ENCODE results near the gene CHST11. TPM values are rescaled to one million over a fixed set of nuclear protein-coding genes. Genes with fewer than 3 reads are reported as not detected.
A peak's percentile ranks its signal among the peaks of the same experiment; 100 is the strongest.
"Not testable (repeated sequence)": the region's sequence is repeated elsewhere in the genome, so short reads cannot be mapped to it uniquely, and the experiment has no call there.

The CHST11 gene
- total RNA-seq, 2 experiments from 2014 or later = 53.4 to 53.6 TPM

- ATAC-seq (ENCODE audit: poor library complexity) (no peak), DNase-seq (no peak)
- intact Hi-C loops (cut with DNase I, micrococcal nuclease) = no loop called here
- peaks cover 36% of the 10 kb centered on the region for H3K4me1 ChIP-seq (ENCODE audit: insufficient read depth, low read length)
- H3K27me3 ChIP-seq (ENCODE audit: control insufficient read depth in 1 of 2, insufficient read depth in 2 of 2, low read length in 2 of 2) = no peaks in the 10 kb centered on the region
- H3K36me3 ChIP-seq (ENCODE audit: insufficient read depth, low read length) = no peaks in the 10 kb centered on the region
- Mint-ChIP-seq H3K4me1 (ENCODE audit: low read depth) (peaks cover 67% of the 10 kb centered on the region), H3K27me3 (no peaks in the 10 kb centered on the region), H3K9me3 (no peaks in the 10 kb centered on the region), H3K4me3 (no peak overlapping the region), H3K27ac (no peak overlapping the region), H3K36me3 (ENCODE audit: low read depth) (peaks cover 18% of the 10 kb centered on the region)
- CTCF ChIA-PET = interaction anchor here (0.9 kb wide), 1 partner anchor 10 kb away, joined by 3 read pairs; no protein-coding TSS in a partner anchor
- no peak for TF ChIP-seq CTCF (IDR thresholded peaks at IDR 0.05)
- H3K4me3 ChIP-seq (ENCODE audit: low read length) = no peak overlapping the region
- POLR2A ChIA-PET = no interaction called here
- no peaks in the 10 kb centered on the region for H3K9me3 ChIP-seq (ENCODE audit: control insufficient read depth in 1 of 2, insufficient read depth in 1 of 2, low read length in 2 of 2)
- no peak overlapping the region for H3K27ac ChIP-seq (ENCODE audit: low read depth in 1 of 2, low read length in 2 of 2)
These were observed 114.6 kb downstream of the CHST11 start for GRCh38 chr12:104571328-104571727.

GRCh38 chr12:104574353-104574752 is 117.6 kb downstream of the CHST11 start:
- H3K27ac ChIP-seq (ENCODE audit: low read depth in 1 of 2, low read length in 2 of 2); H3K27me3 ChIP-seq (ENCODE audit: control insufficient read depth in 1 of 2, insufficient read depth in 2 of 2, low read length in 2 of 2); H3K4me3 Mint-ChIP-seq; CTCF ChIA-PET; POLR2A ChIA-PET; intact Hi-C loops (cut with DNase I, micrococcal nuclease); H3K27ac Mint-ChIP-seq; H3K27me3 Mint-ChIP-seq; H3K9me3 ChIP-seq (ENCODE audit: control insufficient read depth in 1 of 2, insufficient read depth in 1 of 2, low read length in 2 of 2); H3K36me3 ChIP-seq (ENCODE audit: insufficient read depth, low read length); ATAC-seq (ENCODE audit: poor library complexity); DNase-seq; H3K4me3 ChIP-seq (ENCODE audit: low read length); H3K9me3 Mint-ChIP-seq: not testable (repeated sequence)
- Mint-ChIP-seq H3K36me3 (ENCODE audit: low read depth) (peaks cover 16% of the 10 kb centered on the region), H3K4me1 (ENCODE audit: low read depth) (peaks cover 65% of the 10 kb centered on the region)
- peaks cover 41% of the 10 kb centered on the region for H3K4me1 ChIP-seq (ENCODE audit: insufficient read depth, low read length)

GRCh38 chr12:104574758-104575157 is 118.0 kb downstream of the CHST11 start:
- peaks cover 41% of the 10 kb centered on the region for H3K4me1 ChIP-seq (ENCODE audit: insufficient read depth, low read length)
- H3K4me3 Mint-ChIP-seq; H3K27ac Mint-ChIP-seq; POLR2A ChIA-PET; H3K9me3 Mint-ChIP-seq; H3K27me3 Mint-ChIP-seq; H3K27me3 ChIP-seq (ENCODE audit: control insufficient read depth in 1 of 2, insufficient read depth in 2 of 2, low read length in 2 of 2); H3K27ac ChIP-seq (ENCODE audit: low read depth in 1 of 2, low read length in 2 of 2); intact Hi-C loops (cut with DNase I, micrococcal nuclease); ATAC-seq (ENCODE audit: poor library complexity); H3K4me3 ChIP-seq (ENCODE audit: low read length); H3K9me3 ChIP-seq (ENCODE audit: control insufficient read depth in 1 of 2, insufficient read depth in 1 of 2, low read length in 2 of 2); H3K36me3 ChIP-seq (ENCODE audit: insufficient read depth, low read length): not testable (repeated sequence)
- DNase-seq = peak in 2 of 14 experiments; percentile 15 to 36
- H3K36me3 Mint-ChIP-seq (ENCODE audit: low read depth) = peaks cover 16% of the 10 kb centered on the region
- H3K4me1 Mint-ChIP-seq (ENCODE audit: low read depth) = peaks cover 65% of the 10 kb centered on the region
- CTCF ChIA-PET = interaction anchor here (0.9 kb wide), 1 partner anchor 193 kb away, joined by 4 read pairs; no protein-coding TSS in a partner anchor

GRCh38 chr12:104575442-104576186 is 118.9 kb downstream of the CHST11 start:
- ChIA-PET POLR2A (no interaction called here), CTCF (interaction anchor here (0.9 kb wide), 1 partner anchor 194 kb away, joined by 4 read pairs; no protein-coding TSS in a partner anchor)
- no peak for DNase-seq
- Histone ChIP-seq H3K36me3 (ENCODE audit: insufficient read depth, low read length) (no peaks in the 10 kb centered on the region), H3K27me3 (ENCODE audit: control insufficient read depth in 1 of 2, insufficient read depth in 2 of 2, low read length in 2 of 2) (no peaks in the 10 kb centered on the region), H3K4me3 (ENCODE audit: low read length) (no peak overlapping the region), H3K4me1 (ENCODE audit: insufficient read depth, low read length) (peaks cover 35% of the 10 kb centered on the region), H3K9me3 (ENCODE audit: control insufficient read depth in 1 of 2, insufficient read depth in 1 of 2, low read length in 2 of 2) (no peaks in the 10 kb centered on the region), H3K27ac (ENCODE audit: low read depth in 1 of 2, low read length in 2 of 2) (no peak overlapping the region)
- intact Hi-C loops (cut with DNase I, micrococcal nuclease) = no loop called here
- peak overlapping the region; percentile 62 for H3K27ac Mint-ChIP-seq
- H3K4me1 Mint-ChIP-seq (ENCODE audit: low read depth) = peaks cover 65% of the 10 kb centered on the region
- no peak for ATAC-seq (ENCODE audit: poor library complexity)
- no peaks in the 10 kb centered on the region for H3K27me3 Mint-ChIP-seq
- no peak overlapping the region for H3K4me3 Mint-ChIP-seq
- H3K36me3 Mint-ChIP-seq (ENCODE audit: low read depth) = peaks cover 11% of the 10 kb centered on the region
- H3K9me3 Mint-ChIP-seq = no peaks in the 10 kb centered on the region
- no peak for TF ChIP-seq CTCF (IDR thresholded peaks at IDR 0.05)

Measured in CD4-positive, alpha-beta T cell (primary cell).